ENCODE measurements around the gene THBS2.
A peak's percentile ranks its signal among the peaks of the same experiment; 100 is the strongest.

THBS2 gene

GRCh38 chr6:169256518-169256917 lies 2.9 kb upstream of the THBS2 start:
- in situ Hi-C loops (cut with HindIII; ENCODE audit: low sequenced_read_pairs), result no loop called here
- no peak overlapping the region for H3K4me3 ChIP-seq (ENCODE audit: low read depth, low read length)
- TF ChIP-seq, protein P1, sequence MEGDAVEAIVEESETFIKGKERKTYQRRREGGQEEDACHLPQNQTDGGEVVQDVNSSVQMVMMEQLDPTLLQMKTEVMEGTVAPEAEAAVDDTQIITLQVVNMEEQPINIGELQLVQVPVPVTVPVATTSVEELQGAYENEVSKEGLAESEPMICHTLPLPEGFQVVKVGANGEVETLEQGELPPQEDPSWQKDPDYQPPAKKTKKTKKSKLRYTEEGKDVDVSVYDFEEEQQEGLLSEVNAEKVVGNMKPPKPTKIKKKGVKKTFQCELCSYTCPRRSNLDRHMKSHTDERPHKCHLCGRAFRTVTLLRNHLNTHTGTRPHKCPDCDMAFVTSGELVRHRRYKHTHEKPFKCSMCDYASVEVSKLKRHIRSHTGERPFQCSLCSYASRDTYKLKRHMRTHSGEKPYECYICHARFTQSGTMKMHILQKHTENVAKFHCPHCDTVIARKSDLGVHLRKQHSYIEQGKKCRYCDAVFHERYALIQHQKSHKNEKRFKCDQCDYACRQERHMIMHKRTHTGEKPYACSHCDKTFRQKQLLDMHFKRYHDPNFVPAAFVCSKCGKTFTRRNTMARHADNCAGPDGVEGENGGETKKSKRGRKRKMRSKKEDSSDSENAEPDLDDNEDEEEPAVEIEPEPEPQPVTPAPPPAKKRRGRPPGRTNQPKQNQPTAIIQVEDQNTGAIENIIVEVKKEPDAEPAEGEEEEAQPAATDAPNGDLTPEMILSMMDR (IDR thresholded peaks at IDR 0.05; ENCODE audit: low read depth, low read length, missing control alignments), result no peak
- DNase-seq (ENCODE audit: low read depth), result no peak

DNA sequence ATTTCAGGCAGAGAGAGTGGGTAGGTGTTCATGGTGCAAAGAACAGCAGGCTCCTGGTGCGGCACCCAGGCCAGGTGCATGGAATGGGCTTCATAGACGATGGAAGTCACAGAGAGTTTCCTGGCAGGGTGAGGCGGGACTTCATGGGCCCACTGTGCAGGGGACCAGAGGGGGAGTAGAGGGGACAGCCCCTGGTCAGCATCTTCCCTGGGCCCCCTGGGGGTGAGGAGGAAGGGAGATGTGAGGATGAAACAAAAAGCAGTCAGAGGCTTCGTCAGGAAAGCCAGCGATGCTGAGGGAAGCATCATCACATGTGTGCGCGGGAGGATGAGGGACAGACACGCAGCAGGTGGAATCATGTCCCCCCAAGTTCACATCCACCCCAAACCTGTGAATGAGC lies 2.4 kb upstream of the THBS2 start:
- DNase-seq (ENCODE audit: low read depth), result no peak
- H3K4me3 ChIP-seq (ENCODE audit: low read depth, low read length), result no peak overlapping the region
- TF ChIP-seq, protein P1 (IDR thresholded peaks at IDR 0.05; ENCODE audit: low read depth, low read length, missing control alignments), result no peak
- in situ Hi-C loops (cut with HindIII; ENCODE audit: low sequenced_read_pairs), result no loop called here

GRCh38 chr6:169255643-169256042 lies 2.0 kb upstream of the THBS2 start:
- TF ChIP-seq, protein P1 (IDR thresholded peaks at IDR 0.05; ENCODE audit: low read depth, low read length, missing control alignments), result no peak
- DNase-seq (ENCODE audit: low read depth), result no peak
- no peak overlapping the region for H3K4me3 ChIP-seq (ENCODE audit: low read depth, low read length)
- in situ Hi-C loops (cut with HindIII; ENCODE audit: low sequenced_read_pairs), result no loop called here

- in situ Hi-C loops (cut with HindIII; ENCODE audit: low sequenced_read_pairs), result no loop called here
- TF ChIP-seq, protein P1 (IDR thresholded peaks at IDR 0.05; ENCODE audit: low read depth, low read length, missing control alignments), result no peak
- no peak for DNase-seq (ENCODE audit: low read depth)
- H3K4me3 ChIP-seq (ENCODE audit: low read depth, low read length), result no peak overlapping the region
These were observed 1.0 kb upstream of the THBS2 start for GRCh38 chr6:169254456-169255316.

DNA sequence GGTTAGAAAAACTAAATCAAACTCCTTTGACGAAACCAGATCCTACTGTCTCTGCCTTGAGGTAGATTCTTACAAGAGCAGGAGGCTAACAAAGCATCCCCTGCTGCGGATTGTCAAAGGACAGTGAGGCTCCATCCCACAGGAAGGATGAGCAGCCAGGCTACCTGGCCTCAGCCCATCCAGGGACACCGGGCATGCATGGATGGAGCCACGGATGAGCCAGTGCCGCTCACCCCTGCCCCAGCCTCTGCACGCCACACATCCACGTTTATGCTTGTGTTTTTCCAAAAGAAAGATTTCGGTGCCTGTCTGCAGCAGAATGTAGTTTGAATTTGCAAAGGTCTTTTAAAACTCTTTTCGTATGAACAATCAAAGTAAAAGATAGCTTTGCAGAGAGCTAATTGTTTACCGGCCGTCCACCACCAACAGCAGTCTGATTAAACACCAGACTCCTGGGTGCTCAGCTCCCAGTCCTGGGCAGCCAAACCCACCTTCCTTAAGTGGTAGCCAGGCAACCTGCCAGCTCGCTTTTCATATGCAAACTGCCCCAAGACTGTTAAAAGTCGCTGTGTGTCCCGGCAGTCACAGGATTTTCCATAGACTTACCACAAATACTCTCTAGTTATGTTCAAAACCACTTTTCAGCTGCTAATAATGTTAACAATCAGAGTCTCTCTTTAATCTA lies 999 bp downstream of the THBS2 start:
- peak; percentile 8 for DNase-seq (ENCODE audit: low read depth)
- TF ChIP-seq, protein P1 (IDR thresholded peaks at IDR 0.05; ENCODE audit: low read depth, low read length, missing control alignments), result no peak
- H3K4me3 ChIP-seq (ENCODE audit: low read depth, low read length), result peak overlapping the region; percentile 37
- in situ Hi-C loops (cut with HindIII; ENCODE audit: low sequenced_read_pairs), result no loop called here

DNA sequence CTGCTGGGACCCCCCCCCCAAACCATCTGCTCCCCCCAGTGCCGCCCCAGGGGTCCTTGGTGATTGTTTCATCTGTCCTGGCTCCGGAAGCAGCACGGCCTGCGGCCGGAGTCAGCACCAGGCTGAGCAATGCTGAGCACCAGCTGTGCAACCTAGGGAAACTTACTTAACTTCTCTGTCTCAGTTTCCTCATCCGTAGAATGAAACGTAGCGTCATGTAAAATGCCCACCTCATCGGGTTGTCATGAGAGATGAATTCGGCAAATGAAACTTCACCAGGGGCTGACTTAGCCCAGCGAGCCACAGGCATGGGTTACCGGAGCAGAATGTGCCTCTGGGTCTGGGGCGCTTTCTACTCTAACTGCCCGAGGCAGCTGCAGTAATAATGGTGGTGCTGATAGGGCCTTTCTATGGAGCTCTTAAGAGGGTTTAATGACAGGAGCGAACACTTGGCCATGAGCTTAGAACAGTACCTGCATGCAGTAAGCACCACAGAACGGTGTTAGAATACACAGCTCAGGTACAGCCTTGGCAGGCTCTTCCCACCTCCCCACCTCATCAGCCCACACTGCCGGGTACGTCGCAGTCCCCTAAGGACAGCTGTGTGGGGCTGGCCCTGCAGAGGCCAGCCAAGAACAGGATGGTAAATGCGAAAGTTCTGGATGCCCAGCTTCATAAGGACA lies 1.7 kb downstream of the THBS2 start:
- in situ Hi-C loops (cut with HindIII; ENCODE audit: low sequenced_read_pairs), result no loop called here
- peak overlapping the region; percentile 37 for H3K4me3 ChIP-seq (ENCODE audit: low read depth, low read length)
- no peak for DNase-seq (ENCODE audit: low read depth)
- TF ChIP-seq, protein P1 (IDR thresholded peaks at IDR 0.05; ENCODE audit: low read depth, low read length, missing control alignments), result no peak

Data from astrocyte of the cerebellum (primary cell).